Activated CD4-positive, CD25-positive, alpha-beta regulatory T cell treated with anti-CD3 and anti-CD28 coated beads, Interleukin-2, amount 50 U/mL, for 24 hours (primary cell): ENCODE data around the gene RPS6KA3.

Source experiments
- ATAC-seq, 2 donors: fragments of 150-1000 bp; cut with Tn5 transposase; one replicate each; pipeline ENCODE4 v1.10.0; 2021; ENCODE audit warnings: mild to moderate bottlenecking in 1 of 2, moderate library complexity in 1 of 2

The RPS6KA3 gene

DNA sequence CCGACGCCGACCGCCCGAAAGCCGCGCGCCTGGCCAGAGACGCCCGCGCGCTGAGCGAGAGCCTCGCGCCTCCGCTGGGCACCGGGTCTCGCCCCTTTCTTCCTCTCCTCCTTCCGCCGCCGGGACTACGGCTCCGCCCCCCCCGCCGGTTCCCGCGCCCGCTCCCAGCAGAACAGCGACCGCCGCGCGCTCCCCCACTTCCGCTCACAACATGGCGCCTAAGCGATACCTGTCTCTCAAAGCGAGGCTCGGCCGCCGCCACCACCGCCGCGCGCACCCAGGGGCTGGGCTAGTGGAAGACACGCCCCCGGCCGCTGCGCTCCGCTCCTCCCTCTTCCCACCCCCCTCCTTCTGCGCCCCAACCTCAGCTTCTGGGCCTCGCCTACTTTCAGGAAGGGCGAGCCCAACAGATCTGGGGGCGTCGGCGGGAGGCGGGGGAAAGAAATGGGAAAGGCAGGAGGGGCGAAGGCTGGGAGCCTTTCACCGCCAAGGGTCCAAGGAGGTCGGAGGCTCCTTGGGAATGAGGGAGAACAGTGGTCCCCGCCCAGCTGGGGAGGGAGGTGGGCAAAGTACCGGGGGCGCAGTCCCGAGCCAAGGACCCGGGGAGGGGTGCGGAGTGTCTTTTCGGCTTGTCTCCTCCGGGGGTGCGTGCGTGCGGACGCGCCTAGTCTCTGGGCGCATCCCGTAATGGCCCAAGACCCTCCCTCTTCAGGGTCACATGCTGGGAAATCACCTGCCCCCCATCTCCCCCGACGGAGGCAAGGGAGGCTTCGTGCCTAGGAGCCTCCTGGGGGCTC, at the start of gene RPS6KA3:
RPS6KA3 (minus strand) TSS at position 100 of the 797 bp plus-strand sequence. CDS start 277 bp downstream, outside the sequence.
- ATAC-seq = peak; percentile 82 to 83

DNA sequence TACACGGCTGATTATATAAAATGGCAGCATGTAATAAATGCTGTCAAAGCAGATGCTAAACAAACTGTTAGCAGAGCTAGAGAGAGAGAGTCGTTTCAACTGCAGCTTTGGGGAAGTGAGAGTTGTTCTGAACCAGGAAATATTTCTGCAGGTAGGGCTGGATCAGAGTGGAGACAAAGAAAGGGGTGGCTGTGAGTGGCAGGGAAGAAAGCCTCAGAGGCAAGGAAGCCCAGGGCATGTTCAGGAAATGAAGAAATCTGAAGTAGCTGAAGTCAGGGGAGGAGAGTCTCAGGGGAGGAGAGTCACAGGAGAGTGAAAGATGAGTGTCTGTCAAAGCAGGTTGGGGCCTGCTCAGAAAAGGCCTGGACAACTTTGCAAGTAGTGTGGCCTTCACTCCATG, 48.4 kb upstream of the RPS6KA3 start:
- no peak for ATAC-seq

DNA sequence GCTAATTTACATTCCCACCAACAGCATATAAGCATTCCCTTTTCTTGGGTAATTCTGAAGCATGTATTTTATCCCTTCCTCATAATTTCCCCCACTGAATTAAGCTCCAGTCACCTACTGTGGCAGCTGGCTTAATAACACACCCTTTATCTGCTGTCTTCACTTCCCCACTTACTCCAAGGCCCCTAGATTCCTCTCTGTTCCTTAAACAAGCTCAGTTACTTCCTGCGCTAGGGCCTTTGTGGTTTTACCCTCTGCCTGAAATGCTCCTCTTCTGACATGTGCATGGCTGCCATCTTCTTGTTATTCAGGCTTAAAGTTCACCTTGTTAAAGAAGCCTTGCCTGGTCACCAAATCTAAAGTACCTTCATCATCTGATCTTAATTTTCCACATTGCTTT, 47.2 kb upstream of the RPS6KA3 start:
- ATAC-seq = no peak

DNA sequence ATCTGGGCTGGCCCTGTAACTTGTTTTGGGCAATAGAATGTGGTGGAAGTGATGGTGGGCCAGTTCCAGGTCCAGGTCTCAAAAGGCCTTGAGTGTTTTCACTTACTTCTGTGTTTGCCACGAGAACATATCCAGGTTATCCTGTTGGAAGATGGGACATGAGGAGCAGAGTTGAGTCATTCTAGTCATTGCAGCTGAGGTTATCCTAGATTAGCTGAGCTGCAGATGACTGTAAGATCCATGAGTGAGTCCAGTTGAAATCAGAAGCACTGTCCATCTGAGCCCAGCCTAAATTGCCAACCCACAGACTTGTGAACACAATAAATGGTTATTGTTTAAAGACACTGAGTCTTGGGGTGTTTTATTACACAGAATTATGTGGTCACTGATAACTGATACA, 45.3 kb upstream of the RPS6KA3 start:
- no peak for ATAC-seq

DNA sequence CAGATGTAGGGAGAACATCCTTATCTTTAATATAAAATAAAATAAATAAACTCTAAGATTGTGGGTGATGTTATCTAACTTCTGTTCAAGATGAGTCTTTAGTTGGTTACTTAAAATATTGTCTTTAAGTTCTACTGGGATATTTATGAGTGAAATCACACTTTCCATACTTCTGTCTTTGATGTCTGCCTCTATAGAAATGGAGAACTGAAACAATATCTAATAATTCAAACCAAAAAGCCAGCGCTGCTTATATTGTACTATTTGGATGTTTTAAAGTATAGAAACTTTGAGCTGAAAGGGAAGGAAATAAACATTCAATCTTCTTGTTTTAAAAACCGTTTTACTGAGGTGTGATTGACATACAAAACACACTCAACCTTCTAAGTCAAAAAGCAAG, 44.8 kb upstream of the RPS6KA3 start:
- no peak for ATAC-seq

DNA sequence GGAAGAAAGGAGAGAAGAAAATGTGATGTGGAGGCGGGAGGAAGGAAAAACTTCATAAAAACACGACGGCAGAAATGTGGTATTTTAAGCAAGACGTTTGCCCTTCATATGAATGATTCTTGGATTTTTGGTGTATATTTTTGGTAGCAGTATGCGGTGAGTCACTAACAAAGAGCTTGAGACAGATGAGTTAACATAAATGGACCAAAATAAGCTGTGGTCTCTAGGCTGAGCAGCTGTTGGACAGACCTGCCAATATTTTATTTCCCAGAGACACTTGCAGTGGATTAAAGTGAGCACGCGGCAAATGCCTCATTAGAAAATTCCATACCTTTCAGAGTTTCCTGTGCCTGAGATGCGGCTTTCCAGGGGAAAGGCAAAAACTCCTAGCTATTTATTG, 43.1 kb upstream of the RPS6KA3 start:
- ATAC-seq = no peak

DNA sequence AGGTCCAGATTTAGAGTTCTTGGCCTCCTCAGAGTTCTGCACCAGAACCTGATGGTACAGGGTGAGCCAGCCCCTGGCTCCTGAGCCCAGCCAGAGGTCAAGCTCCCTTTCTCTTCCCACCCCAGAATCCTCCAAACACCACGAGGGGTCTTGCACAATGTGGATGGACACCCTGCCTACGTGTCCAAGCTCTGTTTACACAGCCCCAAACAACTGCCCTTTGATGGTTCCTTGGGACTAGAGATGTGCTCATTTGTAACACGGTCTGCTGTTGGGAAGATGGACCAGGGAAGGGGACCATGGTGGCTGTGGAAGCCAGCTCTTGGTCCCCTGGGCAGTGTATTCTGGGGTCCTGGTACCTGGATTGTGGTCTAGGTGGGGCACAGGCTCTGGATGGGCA, 40.0 kb upstream of the RPS6KA3 start:
- no peak for ATAC-seq

DNA sequence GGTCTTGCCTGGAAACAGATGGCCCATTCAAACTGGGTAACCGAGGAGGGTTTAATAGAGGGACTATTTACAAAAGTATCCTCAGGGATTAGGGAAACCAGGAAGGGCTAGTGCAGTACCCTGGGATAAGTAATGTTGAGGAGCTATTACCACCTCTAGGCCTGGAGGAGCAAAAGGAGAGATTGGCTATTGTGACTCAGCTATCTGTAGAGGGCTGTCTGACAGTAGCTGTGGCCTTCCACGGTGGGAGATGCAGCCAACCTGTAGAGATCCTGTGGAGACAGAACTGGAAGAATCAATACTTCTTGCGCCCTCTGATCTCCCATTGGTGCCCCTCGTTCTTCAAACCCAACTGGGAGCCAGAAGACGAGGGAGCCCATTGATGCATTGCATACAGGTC, 34.1 kb upstream of the RPS6KA3 start:
- no peak for ATAC-seq

DNA sequence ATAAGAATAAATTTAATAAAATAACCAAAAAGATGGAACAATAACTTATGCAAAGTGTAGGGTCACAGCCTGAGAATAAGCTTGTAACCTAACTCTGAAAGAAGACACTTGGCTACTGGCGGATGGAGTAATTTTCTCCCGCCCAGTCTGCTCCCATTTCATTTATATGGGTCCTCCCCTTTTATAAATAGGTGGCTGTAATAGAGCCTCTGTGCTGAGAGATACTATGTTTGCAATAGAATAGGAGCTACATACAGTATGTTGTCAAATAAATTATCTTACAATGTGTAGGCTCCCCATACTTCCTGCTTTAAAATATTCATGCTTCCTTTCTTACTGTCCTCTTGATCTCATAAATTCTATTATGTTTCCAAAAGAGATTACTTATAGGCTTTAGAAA, 28.2 kb upstream of the RPS6KA3 start:
- no peak for ATAC-seq

DNA sequence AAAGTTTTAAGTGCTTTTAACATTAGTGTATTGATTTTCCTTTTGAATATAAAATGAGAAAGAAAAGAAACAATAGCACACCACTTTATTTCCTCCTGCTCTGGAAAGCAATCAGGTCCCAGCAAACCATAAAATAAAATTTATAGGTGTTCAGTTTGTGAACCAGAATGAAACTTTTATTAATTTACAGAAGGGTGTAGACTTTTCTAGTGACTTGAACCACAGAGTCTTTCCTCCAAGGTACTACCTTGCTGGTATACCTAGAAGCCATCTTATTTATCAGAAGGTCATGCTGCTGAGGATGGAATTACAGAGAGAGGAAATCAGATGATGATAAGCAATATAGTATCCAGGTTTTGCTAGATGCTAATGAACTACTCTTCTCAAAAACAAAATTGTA, 27.6 kb upstream of the RPS6KA3 start:
- no peak for ATAC-seq

DNA sequence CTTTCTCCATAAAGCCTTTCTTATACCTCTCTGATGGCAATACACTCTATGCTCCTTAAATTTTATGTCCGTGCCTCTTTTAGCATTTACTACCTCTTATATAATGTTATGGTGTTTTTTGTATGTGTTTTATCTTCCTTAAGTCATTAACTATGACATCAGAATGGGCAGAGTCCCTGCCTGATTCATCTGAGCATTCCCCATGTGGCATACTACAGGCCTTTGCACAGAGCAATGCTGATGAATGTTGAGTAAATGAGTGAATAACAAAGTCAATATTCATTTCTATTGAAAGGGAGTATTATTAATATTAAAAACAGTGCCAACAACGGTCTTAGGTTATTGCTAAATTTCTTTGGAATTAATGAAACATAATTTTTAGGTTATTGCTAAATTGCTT, 18.8 kb upstream of the RPS6KA3 start:
- ATAC-seq = no peak

DNA sequence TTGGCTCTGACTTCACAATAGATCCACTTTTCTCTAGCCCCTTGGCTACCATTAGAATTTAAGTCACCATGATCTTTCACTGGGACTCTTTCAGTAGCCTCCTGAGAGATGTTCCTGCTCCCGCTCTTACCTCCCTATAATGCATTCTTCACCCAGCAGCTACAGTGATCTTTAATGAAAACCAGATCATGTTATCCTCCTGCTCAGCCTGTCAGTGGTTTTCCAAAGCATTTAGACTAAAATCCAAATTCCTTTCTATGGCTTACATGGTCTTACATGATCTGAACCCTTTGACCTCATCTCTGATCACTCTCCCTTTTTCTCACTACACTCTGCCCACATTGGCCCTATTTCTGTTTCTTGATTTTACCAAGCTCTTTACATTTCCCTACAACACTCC, 18.3 kb upstream of the RPS6KA3 start:
- ATAC-seq = no peak

DNA sequence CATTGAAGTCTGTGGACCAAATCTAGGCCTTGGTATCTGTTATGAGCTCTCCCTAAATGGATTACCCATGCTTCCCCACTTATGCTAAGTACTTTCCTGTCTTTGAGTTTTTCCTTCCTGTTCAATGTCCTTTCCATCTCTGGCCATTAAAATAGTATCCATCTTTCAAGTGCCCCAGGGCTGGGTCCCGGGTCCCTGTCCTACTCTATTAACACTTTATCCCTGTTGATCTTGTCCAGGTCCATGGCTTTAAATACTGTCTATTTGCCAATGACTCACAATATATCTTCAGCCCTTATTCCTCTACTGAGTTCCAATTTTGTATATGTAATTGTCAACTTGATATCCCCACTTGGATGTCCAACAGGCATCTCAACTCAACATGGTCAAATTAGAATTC, 17.7 kb upstream of the RPS6KA3 start:
- ATAC-seq = no peak

DNA sequence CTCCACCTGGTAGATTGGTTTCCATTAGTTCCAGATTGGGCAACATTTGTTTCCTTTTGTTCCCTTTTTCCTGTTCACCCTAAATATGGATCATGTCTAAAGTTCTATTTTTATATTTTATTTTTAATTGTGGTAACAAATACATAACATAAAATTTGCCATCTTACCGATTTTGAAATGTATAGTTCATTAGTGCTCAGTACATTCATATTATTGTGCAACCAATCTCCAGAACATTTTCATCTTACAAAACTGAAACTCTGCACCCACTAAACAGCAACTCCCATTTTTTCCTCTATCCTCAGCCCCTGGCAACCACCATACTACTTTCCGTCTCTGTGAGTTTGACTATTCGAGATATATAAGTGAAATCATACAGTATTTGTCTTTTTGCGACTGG, 14.2 kb upstream of the RPS6KA3 start:
- no peak for ATAC-seq

DNA sequence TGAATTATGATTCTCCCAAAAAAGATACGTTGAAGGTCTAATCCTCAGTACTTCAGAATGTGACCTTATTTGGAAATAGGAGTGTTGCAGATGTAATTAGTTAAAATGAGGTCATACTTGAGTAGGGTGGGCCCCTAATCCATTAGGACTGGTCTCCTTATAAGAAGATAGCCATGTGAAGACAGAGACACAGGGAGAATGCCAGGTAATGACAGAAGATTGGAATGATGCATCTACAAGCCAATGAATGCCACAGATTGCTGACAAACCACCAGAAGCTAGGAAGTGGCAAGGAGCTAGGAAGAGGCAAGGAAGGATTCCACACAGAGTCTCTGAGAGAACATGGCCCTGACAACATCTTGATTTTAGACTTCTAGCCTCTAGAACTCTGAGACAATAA, 7.4 kb upstream of the RPS6KA3 start:
- no peak for ATAC-seq

DNA sequence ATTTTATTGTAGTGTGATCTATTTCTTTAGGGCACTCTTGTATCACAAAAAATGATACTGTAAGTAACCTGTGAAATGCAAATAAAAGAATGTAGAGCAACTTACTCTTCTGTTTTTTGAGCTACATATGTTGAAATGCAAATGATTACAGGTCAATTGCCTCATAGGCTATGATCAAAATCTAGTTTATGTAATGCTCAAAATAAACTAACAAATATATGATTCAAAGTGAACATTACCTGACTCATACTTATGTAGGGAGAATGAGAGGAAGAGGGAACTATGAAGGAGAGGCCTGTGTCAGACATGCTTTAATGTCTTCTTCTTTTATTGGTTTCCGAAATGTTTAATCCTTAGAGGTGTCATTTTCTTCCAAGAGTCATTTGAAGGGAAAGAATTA, 5.0 kb upstream of the RPS6KA3 start:
- no peak for ATAC-seq

DNA sequence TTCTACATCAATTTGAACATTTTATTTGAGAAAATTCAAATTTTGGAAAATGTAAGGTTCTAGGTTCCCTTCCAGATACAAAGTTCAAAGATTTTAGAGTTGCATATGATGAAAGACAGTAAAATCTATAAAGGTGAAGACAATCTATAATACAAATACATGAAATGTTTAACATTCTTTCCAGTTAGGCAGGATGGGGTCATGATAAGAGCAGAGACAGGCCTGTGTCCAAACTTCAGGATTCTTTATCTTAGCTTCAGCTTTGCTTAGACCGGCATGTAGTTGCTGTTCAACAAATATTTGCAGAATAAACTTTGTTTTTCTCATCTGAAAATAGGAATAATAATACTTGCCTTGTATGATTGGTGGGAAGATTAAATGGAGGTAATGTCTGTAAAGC, 4.5 kb upstream of the RPS6KA3 start:
- ATAC-seq = no peak

DNA sequence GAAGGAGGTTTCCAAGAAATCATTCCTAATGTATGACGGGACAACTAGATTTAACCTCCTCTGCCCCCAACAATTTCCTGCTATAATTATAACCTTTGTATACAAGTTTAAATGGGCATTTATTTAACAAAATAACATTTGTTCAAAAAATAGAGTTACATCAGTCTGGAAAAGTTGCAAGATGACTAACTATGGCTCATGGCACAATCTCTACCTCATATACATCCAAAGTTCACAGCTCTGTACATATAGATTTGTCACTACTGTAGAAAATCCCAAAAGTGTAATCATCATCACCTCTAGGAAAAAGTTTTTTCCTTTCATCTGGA, 3.8 kb upstream of the RPS6KA3 start:
- ATAC-seq = no peak

DNA sequence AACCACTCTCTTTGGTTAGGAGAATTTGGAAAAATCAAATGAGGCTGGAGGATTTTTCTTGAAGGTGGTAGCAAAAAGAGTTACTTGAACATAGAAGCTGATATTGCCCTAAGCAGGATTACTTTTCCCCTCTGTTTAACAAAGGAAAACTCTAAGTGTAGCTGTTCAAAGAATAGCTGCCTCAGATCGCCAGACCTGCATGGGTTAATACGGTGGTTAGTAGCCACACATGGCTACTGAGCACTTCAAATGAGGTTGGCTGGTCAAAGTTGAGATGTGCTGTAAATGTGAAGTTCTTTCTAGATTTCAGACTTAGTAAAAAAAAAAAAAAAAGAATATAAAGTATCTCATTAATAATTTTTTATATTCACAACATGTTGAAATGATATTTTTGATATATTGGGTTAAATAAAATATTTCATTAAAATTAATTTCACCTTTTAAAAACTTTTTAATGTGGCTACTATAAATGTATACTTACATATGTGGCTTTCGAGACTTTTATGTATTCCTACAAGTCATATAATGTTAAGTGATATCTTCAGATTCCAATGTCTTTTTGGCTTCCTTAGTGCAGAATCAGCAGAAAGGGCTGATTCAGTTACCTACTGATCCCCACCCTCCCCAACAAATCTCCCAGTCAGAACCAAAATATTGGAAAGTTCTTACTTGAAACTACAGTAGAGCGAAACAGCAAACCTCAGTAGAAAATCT, 3.3 kb upstream of the RPS6KA3 start:
- no peak for ATAC-seq

DNA sequence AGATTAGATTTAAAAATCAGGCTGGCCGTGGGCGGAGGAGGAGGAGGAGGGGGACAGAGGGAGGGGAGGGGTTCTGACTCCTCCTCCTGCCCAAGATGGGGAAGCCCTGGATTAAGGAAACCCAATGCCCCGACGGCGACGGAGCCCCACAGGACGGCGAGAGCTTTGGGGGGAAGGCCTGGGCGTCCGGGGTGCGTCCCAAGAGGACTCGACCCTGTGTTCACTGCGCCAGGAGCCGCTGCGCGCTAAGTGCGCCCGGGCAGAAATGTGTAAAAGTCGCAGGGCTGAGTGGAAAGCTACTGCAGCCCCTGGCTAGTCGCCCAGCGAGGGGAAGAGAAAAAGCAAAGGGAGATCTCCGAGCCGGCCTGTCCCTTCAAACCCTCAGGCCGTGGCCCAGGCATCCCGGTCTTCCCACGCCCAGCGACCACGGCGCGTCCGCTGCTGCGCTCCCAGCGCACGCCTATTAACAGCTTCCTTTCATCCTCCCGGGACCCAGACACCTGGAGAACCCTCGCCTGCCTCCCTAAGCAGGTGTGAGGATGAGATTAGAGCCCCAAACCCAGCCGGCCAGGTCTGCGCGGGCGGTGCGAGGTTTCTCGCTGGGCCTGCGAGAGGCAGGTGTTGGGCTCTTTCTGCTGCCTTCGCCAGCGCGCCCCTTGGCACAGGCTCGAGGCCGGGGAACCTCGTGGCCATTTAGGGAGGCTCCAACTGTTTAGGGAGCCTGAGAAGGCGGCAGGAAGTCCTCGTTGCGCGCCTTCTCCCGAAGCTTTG, 1.4 kb upstream of the RPS6KA3 start:
- no peak for ATAC-seq

DNA sequence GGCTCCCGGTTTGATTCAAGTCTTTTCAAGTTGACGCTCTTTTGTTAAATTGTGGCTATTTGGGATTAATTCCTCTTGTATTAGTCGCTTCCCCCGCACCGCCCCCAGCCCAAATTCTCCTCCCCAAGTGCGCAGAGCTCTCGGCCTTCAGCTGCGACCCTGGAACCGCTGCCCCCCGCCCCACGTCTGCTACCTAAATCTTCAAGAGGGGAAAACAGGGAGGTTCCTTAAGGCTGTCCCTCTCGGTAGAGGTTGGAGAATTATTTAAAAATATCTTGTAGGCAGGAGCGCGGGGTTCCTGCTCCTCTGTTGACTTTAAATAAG, 860 bp upstream of the RPS6KA3 start:
- ATAC-seq = no peak

DNA sequence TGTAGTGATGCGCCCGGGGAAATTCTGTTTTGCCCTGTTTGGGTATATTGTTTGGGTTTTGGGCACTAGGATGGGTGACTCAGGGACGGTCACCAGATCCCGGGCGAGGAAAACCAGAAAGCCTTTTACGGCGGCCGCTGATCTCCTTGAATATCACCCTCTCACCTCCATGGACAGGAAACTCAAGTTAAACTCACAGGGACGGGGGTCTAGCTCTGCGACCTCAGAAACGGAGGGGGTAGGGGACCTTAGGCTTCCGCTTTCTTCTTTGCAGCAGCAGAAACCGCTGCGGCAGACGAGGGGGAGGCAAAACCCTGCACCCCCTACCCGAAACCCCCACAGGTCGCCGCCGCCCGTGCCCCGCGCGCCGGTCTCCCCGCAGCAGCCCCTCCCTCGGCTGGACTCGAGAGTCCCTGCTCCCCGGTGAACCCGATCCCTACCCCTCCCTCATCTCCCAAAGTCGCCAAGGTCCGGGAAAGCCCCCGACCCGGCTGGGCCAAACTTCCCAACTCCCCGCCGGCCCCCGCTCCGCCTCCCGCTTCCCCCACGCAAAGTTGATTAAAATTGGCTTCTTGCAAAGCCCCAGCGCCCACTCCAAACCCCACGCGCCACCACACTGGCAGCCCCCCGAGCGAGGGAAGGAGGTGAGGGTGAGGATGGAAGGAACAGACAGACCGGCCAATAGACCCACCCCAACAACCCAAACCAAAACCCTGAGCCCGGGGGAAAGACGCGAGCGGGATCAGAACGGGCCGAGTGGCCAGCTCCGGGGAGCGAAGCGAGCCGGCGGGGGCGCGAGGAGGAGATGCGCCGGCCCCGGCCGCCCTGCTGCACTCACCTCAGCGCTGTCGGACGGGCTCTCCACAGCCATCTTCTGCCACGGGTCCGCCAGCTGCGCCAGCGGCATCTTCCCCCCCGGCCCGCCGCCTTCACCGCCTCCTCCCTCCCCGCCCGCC, 705 bp downstream of the RPS6KA3 start:
- ATAC-seq = peak; percentile 8 to 11

DNA sequence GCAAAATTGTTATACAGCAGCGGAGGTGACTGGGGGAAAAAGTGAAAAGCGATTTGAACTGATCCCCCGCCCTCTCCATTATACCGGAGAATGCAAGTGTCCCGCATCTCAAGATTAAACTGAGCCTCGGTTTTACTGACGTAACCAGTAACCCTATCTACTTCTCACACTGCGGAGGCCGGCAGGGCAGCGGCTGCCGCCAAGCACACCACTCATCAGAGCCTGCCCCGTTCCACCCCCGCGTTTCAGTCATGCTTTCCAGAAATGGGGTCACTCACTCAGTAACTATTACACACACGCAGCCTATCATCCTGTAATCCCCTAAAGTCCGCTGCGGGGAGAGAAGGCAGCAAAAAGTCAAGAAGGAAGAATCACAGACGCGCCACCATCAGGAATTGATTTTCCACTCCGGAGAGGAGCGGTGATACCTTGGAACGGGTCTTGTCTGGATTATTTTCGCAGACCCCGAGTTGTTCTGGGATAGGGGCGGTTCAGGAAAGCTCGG, 1.4 kb downstream of the RPS6KA3 start:
- peak; percentile 68 to 70 for ATAC-seq
